ENCODE data around the gene TMEM266.

Gene TMEM266

DNA sequence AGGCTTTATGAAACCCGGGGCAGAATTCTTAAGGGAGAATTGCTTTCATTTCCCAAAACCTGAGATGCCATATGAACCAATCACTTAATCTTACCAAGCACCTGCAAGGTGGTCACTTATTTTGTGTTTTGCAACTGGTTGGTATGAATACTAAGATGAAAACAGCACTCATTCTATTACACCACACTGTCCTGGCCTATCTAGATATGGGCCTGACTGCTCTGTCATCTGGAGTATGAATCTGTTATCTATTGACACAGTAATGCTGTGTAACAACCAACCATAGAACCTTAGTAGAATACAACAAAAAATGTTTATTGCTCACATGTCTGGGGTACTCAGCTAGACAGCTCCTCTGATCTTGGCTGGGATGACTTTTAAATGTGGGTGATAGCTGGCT, 74.8 kb downstream of the TMEM266 start:
- DNase-seq (ENCODE audit: low read depth) = no peak

DNA sequence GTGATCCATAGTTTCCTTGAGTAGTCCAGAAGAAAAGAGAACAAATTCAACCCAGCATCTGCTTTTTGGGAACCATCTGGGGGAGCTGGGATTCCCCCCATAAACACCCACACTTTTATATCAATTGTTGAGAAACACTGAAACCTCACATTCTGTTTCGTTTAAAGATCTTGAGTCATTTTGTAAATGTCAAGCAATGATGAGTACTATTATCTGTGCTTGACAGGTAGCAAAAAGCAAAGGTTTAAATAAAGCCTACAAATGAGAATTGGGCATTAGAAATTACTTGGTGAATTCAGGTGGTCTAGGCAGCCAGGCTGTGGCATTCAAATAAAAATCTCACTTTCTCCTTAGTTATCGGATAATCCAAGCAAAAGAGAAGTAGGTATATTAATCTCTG, 75.7 kb downstream of the TMEM266 start:
- DNase-seq (ENCODE audit: low read depth) = no peak

DNA sequence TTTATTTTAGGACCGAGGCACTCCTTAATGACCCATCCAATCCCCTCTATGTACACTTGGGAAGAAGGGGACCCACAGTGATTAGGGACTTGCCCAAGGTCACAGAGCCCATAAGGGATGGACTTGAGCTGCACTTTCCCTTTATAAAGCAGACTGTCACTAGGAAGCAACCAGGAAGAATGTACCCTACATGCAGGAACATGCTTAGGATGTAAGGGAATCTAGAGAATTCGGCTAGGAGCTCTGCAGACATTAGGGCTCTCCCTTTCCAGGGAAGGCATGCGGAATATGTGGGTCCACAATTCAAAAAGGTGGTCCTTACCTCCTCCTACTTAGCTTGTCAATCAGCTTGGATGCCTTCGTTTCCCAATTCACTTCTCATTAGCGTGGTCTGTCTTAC, 78.7 kb downstream of the TMEM266 start:
- DNase-seq (ENCODE audit: low read depth) = no peak

DNA sequence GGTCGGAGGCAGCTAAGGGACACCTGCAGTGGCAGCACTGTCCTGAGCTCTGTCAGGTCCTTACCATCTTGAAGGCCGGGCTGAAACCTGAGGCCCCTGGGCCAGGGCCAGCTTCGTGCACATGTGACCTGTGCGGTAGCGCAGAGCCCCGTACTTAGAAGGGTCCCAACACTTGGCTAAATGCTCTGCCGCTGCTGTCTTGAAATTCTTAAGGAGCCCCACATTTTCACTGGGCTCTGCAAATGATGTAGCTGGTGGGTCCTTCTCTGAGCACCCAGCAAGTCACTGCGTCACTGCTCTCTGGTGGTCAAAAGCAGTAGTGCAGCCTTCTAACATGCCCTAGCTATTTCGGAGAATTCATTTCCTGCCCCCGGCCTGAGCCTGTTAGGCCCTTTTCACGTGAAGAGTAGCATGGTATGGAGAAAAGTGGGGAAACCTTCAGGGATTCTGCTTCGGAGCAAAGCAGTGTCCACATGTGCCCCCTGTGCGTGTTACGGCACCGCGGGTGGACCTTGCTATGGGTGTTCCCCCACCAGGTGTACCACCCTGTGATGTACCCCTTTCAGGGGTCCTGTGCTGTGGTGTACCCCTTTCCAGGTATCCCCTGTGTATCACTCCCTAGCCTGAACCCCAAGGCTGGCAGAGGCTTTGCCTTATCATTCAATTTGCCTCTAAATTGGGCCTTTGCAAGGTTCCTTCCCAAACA, 79.7 kb downstream of the TMEM266 start:
- peak; percentile 42 for DNase-seq (ENCODE audit: low read depth)

DNA sequence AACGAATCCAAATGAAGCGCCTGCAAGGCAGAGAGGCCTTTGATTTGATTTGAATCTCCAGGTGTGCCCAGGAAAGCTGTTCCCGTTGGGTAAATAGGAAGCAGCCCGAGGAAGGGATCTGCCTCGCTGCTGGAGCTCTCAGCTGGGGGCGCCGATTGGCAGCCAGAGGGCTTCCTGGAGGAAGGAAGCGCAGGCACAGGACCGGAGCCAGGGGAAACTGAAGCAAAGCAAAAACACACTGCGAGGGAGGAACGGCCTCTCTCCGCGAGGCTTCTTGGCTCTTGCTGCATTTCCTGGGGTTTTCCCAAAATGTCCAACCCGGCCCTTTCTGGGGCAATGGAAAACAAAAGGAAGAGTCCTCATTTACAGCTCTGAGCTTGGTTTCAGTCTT, 80.3 kb downstream of the TMEM266 start:
- DNase-seq (ENCODE audit: low read depth) = no peak

DNA sequence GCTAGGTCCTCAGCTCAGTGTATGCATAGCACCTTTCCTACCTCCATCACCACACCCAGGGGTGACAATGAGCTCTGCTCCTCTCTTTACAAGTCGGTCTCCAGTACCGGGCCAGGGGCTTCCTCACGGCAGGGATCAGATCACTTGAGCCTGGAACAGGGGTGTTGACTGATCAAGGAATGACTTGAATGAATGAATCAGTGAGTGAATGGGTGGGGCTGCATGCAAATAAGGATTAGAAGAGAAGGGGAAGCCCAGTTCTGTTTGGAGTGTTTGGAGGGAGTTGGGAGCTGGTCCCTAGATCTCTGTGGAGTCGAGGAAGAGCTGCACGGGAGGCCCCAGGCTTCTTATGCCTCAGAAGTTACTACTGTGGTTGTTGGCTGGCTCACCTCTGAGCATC, 87.0 kb downstream of the TMEM266 start:
- no peak for DNase-seq (ENCODE audit: low read depth)

DNA sequence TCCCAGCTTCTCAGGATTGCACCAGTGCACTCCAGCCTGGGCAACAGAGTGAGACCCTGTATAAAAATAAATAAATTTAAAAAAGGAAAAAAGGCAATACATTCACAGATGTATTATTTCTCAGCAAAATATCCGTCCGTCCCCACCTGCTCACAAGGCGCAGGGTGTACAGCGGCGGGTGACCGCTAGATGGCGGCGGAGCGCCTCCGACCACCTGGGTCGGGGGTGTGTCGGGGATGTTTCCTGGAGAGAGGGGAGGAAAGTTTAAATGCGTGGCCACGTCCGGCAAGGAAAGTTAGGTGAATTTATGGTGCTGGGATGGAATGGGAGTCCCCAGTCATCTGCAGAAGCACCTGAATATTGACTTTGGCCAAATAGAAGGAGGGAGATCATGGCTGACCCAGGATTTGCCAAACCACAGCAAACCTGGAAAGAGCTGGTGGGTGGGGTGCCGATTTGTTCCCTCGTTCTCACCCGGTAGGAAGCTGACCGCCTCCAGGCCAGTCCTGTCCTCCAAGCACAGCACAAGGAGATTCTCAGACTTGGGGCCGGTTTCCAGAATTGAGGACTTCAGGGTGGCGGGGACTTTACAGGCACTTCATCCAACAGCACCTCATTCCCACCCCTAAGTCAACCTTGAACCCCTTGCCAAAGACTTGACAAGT, 88.3 kb downstream of the TMEM266 start:
- no peak for DNase-seq (ENCODE audit: low read depth)

DNA sequence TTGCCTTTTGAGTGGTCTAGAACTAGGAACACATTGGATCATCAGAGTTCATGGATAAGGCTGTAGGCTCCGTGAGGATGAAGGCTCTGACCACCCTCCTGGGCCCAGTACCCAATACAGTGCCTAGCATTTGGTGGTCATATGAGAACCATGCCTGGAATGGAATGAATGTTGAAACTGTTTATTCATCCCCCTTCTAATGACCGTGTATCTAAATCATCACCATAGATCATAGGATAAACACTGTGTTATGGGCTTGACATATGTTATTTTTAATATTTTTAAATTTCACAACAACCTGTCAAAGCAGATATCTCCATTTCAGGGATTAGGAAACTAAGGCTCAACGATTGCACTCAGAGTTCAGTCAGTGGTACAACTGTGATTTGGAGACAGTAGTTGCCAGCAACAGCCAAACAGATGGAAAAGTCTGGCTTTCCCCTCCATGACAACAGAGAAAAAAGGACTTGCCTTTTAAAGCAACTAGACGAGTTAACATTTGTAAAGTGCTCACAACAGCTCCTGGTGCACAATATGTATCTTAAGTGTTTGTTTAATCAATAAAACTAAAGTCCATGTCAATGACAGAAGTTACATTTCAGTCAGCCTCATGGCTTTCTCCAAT, 89.6 kb downstream of the TMEM266 start:
- no peak for DNase-seq (ENCODE audit: low read depth)

DNA sequence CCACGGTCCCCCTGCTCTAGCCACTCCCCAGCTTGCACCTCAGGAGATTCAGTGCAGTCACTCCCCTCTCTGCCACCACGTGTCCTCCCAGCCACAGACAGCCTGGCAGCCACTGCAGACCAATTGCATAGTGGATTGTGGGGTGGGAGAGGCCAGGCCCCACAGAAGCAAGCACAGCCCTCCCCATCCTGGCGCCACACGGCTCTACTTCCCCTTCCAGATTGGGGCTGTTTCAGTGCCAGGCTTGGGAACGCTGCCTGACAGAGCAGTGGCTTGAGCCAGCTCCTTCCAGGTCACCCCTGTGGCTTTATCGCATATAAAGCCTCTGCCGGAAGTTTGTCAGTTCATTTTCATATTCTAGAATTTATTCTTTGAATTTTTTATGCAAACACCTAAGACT, 90.7 kb downstream of the TMEM266 start:
- DNase-seq (ENCODE audit: low read depth) = no peak

DNA sequence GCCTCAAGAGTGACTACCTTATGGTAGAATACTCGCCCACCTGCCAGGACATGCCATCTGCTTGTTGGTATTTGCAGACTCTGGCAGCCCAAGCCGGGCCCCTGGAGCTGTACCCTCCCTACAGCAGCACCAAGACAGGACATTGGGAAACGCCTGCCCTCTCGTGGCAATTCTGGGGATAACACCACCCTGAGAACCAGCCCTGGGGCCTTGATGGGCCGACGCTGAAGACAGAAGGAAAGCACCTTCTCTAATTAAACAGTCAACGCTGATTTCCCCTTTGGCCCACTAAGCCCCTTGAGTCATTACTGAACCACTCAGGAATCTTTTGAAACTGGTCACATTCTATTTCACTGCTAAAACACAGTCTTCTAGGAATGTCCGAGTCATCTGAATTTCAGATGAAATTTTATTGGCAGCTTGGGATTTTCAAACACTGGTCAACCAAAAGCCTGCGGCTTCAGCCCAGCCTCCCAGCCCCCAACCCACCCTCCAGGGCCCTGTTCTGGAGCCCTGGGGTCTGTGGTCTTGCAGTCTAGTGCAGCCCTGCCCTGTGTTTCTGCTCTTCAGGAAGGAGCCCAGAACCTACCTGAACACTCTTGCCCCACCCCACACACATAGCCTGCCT, 91.3 kb downstream of the TMEM266 start:
- peak; percentile 48 for DNase-seq (ENCODE audit: low read depth)

DNA sequence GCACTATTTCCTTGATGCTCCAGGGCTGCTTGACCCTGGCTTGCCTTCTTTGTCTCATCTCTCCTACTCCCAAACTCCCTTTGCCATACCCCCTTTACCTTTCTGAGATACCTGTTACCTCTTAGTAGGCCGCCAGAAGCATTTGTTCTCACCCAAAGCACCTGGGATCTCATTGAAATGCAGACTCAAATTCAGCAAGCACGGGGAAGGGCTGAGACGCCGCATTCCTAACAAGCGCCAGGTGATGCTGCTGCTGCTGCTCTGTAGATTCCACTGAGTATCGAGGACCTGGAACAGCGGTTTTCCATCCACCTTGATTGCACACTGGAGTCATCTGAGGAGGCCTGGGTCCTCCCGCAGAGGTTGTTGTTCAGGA, 91.8 kb downstream of the TMEM266 start:
- DNase-seq (ENCODE audit: low read depth) = no peak

DNA sequence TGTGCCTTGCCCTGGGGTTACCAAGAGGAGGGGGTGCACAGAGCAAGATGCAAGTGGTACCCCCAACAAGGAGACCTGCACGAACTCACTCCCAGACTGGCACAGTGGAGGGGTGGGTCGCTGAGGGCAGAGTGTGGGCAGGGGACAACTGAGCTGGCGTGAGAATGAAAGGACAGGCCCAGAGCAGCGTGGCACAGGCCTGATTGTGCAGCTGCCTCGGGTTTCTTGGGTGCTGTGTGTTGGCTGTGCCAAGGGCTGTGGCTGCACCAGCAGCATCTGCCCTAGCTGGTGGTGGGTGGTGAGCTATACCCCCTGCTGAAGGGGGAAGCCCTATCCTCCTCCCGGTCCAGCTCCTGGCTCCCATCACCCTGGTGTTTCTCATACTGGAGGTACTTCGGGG, 92.4 kb downstream of the TMEM266 start:
- DNase-seq (ENCODE audit: low read depth) = no peak

DNA sequence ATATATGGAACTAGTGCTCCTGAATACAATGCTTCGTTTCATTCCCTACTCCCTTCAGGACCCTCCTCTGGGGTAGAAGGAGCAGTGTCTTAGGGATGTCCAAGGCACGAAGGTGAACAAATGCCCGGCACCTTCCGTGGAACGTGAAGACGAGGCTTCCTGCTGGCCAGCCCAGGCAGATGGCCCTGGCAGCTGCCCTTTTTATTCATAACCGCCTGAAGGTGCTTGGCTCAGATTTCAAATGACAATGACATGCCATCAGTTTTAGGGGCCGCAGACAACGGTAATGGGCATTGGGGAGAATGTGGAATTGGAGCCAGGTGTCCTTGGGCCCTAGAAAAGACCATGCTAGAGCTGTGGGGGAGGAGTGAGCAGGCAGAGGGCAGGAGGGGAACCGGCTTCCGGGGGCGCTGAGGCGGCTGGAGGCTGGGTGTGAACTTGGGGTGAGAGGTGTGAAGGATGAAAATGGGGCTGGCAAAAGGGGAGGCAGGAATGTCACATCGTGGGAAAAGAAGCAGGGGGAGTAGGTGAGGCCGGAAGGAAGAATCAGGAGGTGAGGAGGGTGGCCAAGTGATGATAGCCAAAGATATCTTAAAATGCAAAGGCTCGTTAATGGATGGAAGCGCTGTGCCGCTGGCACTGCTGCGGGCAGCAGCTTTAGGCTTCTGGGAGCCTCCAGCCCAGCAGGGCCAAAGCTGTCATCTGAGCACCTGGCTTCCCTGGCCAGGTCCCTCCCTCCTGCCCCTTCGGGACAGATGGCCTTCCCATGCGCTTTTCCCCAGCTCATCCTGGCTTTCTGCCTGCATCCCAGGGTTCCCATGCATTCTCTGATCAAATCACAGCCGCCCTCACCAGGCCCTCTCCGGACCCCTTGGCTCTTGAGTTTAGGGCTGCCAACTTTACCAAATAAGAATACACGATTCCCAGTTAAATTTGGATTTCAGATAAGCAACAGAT, 93.7 kb downstream of the TMEM266 start:
- no peak for DNase-seq (ENCODE audit: low read depth)

DNA sequence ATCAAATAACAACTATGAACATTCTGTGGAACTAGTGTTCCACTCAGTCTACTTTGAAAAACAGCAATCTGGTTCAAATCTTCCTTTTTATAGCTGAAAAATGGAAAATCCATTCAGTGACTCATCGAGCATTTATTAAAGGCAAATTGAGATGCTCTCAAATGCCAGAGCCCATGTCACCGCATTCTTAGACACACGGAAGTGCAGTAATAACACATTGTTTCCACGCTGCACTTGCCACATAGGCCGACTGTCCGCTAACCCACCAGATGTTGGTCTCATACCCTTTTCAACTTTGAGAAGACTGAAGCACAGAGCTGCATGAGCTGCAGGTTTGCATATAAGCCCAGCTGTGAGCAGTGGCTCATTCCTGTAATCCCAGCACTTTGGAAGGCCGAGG, 95.9 kb downstream of the TMEM266 start:
- peak; percentile 26 for DNase-seq (ENCODE audit: low read depth)

DNA sequence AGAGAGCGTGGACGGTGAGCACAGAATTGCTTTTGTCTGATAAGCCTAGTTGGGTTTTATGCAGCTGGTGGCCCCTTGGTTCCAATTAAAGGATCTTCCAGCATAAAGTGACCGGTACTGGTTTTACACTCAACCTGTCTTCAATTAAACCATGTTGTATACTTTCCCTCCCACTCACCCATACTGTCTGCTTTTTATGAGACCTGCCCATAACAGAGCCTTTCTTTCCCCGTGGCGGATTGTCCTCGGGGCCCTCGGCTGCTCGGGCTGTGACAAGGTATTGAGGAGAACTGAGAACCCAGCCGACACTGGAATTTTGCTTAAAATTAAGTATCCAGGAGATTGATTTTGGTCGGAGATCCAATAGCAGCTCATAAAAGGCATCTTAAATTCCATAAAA, 98.4 kb downstream of the TMEM266 start:
- no peak for DNase-seq (ENCODE audit: low read depth)

DNA sequence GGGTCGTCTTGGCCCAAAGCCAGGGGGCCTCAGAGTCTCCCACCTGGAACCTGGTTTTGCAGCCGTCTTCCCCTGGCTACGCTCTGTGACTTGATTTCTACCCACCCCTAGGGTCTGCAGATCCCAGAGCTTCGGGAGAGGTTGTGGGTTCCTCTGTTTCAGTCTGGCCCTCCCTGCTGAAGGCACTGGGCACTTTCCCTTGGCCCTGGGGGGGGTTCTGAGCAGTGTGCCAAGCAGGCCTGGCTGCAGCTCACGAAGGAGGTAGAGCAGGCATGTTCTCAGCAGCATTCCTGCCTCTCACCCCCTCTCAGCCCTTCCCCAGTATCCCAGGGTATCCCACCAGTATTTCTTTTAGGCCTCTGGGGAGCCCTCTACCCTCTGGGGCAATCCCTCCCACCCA, 99.0 kb downstream of the TMEM266 start:
- no peak for DNase-seq (ENCODE audit: low read depth)

DNA sequence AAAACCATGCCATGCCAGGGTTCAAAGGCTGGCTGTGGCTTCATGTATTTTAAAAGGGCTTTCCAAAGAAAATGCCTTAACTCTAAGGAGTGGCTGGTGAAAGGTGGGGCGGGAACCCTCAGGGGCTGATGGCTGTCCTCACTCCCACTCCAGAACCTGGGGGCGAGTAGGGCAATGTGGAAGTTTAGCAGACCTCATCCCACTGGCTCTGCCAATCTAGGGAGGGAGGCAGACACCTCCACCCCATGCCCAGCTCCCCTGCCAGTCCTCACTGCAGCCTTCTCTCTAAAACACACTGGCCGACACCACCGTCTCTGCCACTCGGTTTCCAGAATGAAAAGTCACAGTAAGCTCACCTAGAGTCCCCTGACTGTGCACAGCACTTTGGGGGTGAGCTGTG, 99.5 kb downstream of the TMEM266 start:
- DNase-seq (ENCODE audit: low read depth) = no peak

DNA sequence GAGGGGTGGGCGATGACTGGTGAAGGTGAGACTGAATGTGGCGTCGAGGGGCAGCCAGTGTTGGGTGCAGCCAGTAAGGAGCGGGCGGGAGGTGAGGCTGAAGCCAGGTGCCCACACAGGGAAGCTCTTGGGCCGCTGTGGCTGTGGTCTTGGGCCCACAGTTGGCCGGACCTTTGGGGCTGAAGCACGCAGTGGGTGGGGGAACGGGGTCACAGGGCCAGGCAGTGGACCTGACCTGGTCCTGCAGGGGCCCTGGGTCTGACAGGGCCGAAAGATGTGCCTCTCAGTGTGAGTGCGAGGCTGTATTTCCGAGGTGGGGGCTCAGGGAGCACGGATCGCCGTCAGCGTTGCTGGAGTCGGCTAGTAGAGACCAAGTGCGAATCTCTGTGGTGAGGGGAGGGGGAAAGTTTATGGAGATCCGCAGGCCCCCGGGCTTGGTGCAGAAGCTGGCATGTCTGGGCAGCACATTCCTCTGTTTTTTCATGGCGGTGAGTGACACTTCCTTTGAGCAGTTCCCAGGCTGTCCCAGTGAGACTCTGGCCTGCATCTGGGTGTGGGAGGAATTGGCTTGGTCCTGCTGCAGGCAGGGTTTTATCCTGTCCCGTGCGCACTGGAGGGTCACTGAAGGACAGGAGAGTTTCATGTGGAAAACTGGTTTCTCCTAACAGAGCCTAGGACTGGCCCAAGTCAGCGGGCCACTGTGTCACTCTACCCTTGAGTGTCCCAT, 100.8 kb downstream of the TMEM266 start:
- DNase-seq (ENCODE audit: low read depth) = no peak

DNA sequence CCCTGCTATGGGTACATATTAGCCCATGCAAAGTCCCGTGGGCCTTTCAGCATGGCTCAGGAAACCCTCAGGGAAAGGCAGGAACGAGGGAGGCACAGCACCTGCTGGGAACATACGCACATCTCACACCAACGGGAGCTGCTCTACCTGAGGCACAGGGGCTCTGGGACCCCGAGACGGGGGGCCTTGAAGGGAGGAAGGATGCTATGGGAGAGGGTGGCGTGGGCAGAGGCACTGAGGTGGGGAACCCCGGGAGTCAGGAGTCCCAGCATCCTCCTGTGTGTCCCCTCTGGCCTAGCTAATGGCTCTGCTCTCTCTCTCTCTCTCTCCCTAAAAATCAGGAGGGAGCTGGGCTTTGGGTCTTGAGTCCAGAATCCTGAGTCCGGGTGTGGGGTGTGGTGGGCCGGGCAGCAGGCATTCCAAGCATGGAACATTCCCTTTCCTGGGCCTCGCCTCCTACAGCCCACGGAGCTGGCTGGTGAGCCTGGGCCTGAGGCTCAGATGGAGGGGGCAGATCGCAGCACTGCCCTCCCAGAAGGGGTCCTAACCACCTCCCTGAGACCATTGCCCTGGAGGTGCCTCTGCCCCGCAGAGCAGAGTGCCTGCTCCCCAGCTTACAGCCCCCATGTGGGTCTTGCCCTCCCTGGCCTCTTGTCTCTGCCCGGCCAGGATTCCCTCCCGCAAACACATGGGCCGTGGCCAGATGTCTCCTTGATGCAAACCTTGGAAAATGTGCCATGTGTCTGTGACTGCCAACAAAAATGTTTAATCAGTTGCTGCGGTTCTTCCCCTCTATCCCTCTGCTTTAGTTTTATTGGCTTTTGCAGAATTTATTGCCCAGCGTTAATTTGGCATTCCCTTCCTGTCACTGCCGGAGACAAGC, 101.6 kb downstream of the TMEM266 start:
- DNase-seq (ENCODE audit: low read depth) = no peak

DNA sequence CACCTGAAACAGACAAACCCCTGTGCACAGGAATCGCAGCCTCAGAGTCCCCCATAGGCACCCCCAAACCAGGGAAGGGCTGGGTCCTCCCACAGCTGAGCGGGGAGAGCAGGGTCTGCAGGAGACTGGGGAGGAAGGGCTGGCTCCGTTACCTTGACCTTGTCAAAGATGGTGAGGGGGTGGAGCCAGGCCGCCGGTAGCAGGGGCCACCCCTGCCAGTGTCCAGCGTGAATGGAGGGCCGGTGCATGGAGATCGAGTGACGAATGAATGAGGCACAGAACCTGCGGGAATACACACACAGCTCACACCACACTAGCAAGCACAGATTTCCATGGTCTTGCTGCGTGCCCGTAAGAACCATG, 102.2 kb downstream of the TMEM266 start:
- DNase-seq (ENCODE audit: low read depth) = no peak
